ENCODE data around the gene HRC.

DNA sequence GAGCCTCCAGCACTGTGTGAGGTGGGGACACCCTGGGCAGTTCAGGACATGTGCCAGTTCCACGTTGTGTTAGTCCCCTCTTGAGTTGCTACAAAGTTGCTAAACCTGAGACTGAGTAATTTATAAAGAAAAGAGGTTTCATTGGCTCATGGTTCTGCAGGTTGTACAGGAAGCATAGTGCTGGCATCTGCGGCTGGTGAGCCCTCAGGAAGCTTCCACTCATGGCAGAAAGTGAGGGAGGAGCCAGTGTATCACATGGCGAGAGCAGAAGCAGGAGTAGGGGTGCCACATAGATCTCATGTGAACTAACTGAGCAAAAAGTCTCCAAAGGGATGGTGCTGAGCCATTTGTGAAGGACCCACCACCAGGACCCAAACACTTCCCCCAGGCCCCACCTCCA lies 35.6 kb upstream of the HRC start:
- no peak for TF ChIP-seq CTCF (IDR thresholded peaks at IDR 0.05)
- no peak for TF ChIP-seq POLR2AphosphoS5 (IDR thresholded peaks at IDR 0.05)

Data from suprapubic skin (tissue), 3 donors.